ENCODE measurements around the gene SMYD3. TPM values are rescaled to one million over a fixed set of nuclear protein-coding genes. Genes with fewer than 3 reads are reported as not detected.

Gene SMYD3
- total and polyA plus RNA-seq, 10 of the 15 experiments (the other 5 are each of a cell fraction or from before 2014, with no cell fraction given), result 18.3 to 54.0 (median 24.8) TPM

- Histone ChIP-seq H3K4me2 (ENCODE audit: control insufficient read depth, insufficient read depth) (no peak overlapping the region), H4K20me1 (ENCODE audit: control insufficient read depth, insufficient read depth) (no peaks in the 10 kb centered on the region), H3K27ac (ENCODE audit: control insufficient read depth, insufficient read depth) (no peak overlapping the region), H3K36me3 (ENCODE audit: control insufficient read depth in 2 of 2, insufficient read depth in 2 of 2, low read length in 1 of 2) (no peaks in the 10 kb centered on the region), H3K4me3 (no peak overlapping the region), H3K79me2 (ENCODE audit: control insufficient read depth, insufficient read depth, low read length) (no peaks in the 10 kb centered on the region), H3K4me1 (ENCODE audit: control insufficient read depth, insufficient read depth, low read length) (peaks cover 20% of the 10 kb centered on the region), H3K27me3 (replicated peaks in 1 of 2; ENCODE audit: control insufficient read depth in 2 of 2, insufficient read depth in 2 of 2, low read length in 1 of 2) (no peaks in the 10 kb centered on the region), H2AFZ (ENCODE audit: control insufficient read depth, low read depth, low read length) (no peak overlapping the region), H3K9me3 (replicated peaks; ENCODE audit: control insufficient read depth, insufficient read depth, low read length) (no peaks in the 10 kb centered on the region), H3K9ac (ENCODE audit: control insufficient read depth, insufficient read depth, low read length) (no peak overlapping the region)
- ChIA-PET RAD21 (ENCODE audit: unreplicated experiment) (interaction anchor here (0.7 kb wide), 1 partner anchor 14 kb away, joined by 3 read pairs; no protein-coding TSS in a partner anchor), CTCF (interaction anchor here (0.6 to 1.1 kb wide), 3 partner anchors 10 to 49 kb away, joined by 3 to 4 read pairs (median 3); no protein-coding TSS in a partner anchor), POLR2A (no interaction called here), SMC1A (ENCODE audit: uncharacterized antibody, unreplicated experiment) (interaction anchor here (1.2 to 4.5 kb wide), 2 partner anchors 9 to 10 kb away, joined by 3 to 21 read pairs; no protein-coding TSS in a partner anchor)
- in situ Hi-C loops (cut with MboI), result no loop called here
- DNase-seq (ENCODE audit: low read depth, low spot score) (no peak), FAIRE-seq (no peak), ATAC-seq (no peak)
- 98% methylated on average over 5 of the region's 5 CpGs for WGBS (ENCODE audit: insufficient coverage, insufficient replicate concordance, low lambda C conversion rate, missing lambda C conversion rate)
- TF ChIP-seq ATF3 (IDR thresholded peaks at IDR 0.05; ENCODE audit: borderline replicate concordance, extremely low read depth, low read depth, low read length), result no peak
- no peak for TF ChIP-seq YBX1 (IDR thresholded peaks at IDR 0.05)
- TF ChIP-seq PAX5 (IDR thresholded peaks at IDR 0.05; ENCODE audit: borderline replicate concordance, low read depth, low read length), result no peak
- no peak for TF ChIP-seq BHLHE40 (IDR thresholded peaks at IDR 0.05; ENCODE audit: borderline replicate concordance in 1 of 2, low read depth in 2 of 2, low read length in 1 of 2)
- no peak for TF ChIP-seq DPF2 (IDR thresholded peaks at IDR 0.05)
- TF ChIP-seq FOXM1 (IDR thresholded peaks at IDR 0.05; ENCODE audit: low read depth, low read length), result no peak
- no peak for TF ChIP-seq PRDM15 (CRISPR knock-in tag; IDR thresholded peaks at IDR 0.05)
- no peak for TF ChIP-seq SP1 (IDR thresholded peaks at IDR 0.05; ENCODE audit: low read depth, low read length)
- TF ChIP-seq PML (IDR thresholded peaks at IDR 0.05; ENCODE audit: low read length), result no peak
- TF ChIP-seq SMAD1 (IDR thresholded peaks at IDR 0.05; ENCODE audit: low read depth, partially characterized antibody), result no peak
- no peak for TF ChIP-seq IKZF1 (conservative IDR thresholded peaks at IDR 0.05)
- no peak for TF ChIP-seq ZNF384 (IDR thresholded peaks at IDR 0.05; ENCODE audit: borderline replicate concordance, low read depth, low read length)
- TF ChIP-seq ZNF207 (IDR thresholded peaks at IDR 0.05; ENCODE audit: borderline replicate concordance), result no peak
- intact Hi-C loops (cut with micrococcal nuclease; ENCODE audit: unreplicated experiment), result loop anchor here (10.0 kb wide), 1 partner anchor 59 kb away; no protein-coding TSS in a partner anchor
- BruUV-seq (replicated peaks), result no TSS peak
Observed at GRCh38 chr1:245803666-245804037, 703.4 kb downstream of the SMYD3 start.
